ENCODE measurements around the gene NTN3. TPM values are rescaled to one million over a fixed set of nuclear protein-coding genes. Genes with fewer than 3 reads are reported as not detected.

The NTN3 gene
- total RNA-seq, 1 experiment from 2014 or later, result 0.12 TPM

DNA sequence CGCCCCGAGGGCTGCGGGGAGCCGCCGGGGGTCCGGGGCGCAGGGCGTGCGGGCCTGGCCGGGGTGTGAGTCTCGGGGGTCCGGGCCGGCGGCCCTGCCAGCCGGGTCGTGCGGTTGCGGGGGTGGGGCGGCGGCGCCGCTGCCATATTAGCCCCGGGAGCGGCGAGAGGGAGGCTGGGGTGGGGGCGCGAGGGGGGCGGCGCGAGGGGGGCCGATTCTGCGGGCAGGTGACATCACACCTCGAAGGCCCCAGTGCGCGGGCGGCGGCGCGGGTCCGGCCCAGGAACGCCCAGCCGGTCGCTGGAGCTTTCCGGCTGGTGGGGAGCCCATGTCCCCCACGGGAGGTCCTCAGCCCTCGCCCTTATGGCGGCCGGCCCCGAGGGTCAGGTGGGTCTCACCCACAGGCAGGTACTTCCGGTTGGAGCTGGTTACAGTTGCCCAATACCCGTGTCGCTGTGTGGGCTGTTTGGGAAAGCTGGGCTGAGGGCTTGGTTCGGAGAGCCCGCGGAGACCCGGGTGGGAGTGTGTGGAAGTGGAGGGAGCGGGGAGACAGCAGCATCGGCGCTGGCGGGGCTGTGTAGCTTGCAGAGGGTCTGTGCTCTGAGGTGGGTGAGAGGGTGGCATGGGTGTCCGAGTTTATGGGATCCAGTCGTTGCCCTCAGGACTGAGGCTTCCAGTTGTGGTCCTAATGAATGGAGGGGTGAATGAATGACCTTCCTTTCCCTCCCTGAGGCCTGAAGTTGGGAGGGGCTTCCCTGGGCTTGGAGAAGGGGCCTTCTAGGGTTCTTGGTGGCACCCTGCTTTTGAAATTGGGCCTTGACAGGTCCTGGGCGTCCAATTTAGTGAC is 43.5 kb downstream of the NTN3 start:
- no peak for DNase-seq (ENCODE audit: low spot score)

DNA sequence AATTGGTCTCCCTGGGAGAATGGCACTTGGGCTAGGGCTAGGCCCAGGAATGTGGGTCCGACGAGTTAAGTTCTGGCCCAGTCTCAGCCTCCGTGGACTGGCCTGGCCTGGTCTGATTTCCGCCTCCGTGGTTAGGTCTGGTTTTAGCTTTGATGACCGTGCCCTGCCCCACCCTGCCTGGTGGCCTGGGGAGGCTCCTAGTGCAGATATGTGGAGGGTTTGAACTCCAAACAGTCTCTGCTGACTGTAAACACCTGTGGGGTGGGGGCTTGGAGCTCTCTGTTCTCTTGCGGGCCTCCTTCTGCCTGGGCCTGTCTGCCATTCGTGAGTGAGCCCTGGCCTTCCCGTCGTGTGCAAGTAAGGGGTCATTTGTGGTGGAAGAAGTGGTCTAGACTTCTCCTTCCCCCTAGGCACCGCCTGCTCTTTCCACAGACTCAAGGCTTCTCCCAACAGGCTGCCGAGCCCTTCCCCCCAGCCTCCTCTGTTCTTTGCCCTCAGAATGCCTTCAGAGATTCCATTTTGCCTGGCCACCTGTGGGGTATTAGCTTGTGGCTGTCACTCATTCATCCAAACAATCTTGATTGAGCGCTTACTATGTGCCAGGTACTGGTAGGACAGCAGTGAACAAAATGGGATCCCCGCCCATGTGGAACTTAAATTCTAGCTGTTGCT is 44.2 kb downstream of the NTN3 start:
- DNase-seq (ENCODE audit: low spot score), result no peak

DNA sequence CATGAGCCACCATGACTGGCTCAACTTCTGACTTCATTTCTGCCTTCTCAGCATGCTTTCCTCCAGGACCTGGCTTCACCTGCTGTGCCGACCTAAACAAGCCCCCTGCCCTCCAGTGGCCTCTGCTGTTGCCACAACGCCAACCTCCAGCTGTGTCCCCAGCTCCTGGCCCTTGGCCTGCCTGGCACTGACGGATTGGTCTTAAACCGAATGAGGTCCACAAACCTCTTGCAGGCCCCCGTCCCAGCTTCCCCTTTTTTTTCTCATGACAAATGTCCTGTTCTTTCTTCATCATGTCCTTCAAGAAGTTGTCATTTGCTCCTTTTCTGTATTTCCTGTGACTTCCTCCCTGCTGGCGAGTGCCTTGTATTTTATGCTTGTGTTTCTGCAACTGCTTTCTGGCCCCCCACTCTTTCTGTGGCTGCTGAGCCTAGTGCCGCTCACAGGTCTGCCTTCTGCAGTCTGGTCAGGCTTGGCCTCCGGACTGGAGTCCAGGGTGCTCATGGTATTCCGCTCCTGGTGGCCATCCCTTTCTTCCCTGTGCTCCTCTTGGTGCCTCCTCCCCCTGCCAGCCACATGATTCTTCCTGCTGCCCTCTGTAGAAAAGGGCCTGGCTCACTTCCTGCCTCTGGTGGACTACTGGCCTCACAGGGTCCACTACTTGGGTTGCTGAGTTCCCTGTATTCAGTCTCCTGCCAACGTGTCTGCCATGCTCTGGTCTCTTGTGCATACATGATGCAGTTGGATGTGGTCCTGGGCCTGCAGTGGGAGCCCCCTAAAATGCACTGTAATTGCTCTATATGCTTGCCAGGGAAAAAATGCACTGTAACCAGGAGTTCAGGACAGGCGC is 45.5 kb downstream of the NTN3 start:
- no peak for DNase-seq (ENCODE audit: low spot score)

DNA sequence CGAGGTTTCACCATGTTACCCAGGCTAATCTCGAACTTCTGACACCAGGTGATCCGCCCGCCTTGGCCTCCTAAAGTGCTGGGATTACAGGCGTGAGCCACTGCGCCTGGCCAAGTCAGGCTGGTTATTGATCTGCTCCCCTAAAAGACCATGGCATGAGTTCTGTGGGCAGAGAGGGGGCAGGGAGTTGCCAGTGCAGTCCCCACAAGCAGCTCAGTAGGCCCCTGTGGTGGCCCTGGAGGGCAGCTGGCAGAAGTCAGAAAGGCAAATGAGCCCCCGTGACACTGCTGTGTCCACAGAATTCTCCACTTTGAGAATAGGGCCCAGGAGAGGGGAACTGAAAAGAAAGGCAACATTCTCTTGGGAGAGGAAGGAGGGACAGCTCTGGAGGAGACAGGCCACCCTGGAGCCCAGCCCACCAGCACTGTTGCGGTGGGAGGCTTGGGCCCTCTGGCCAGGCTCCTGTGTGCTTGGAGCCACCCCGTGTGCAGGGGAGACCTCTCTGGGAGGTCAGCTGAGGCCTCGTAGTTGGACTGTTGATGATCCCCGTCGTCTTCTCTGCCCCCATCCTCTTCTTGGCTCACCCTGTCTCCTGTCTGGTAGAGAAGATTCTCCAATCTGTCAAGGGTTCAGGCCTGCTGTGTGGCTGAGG is 47.0 kb downstream of the NTN3 start:
- DNase-seq (ENCODE audit: low spot score), result no peak

DNA sequence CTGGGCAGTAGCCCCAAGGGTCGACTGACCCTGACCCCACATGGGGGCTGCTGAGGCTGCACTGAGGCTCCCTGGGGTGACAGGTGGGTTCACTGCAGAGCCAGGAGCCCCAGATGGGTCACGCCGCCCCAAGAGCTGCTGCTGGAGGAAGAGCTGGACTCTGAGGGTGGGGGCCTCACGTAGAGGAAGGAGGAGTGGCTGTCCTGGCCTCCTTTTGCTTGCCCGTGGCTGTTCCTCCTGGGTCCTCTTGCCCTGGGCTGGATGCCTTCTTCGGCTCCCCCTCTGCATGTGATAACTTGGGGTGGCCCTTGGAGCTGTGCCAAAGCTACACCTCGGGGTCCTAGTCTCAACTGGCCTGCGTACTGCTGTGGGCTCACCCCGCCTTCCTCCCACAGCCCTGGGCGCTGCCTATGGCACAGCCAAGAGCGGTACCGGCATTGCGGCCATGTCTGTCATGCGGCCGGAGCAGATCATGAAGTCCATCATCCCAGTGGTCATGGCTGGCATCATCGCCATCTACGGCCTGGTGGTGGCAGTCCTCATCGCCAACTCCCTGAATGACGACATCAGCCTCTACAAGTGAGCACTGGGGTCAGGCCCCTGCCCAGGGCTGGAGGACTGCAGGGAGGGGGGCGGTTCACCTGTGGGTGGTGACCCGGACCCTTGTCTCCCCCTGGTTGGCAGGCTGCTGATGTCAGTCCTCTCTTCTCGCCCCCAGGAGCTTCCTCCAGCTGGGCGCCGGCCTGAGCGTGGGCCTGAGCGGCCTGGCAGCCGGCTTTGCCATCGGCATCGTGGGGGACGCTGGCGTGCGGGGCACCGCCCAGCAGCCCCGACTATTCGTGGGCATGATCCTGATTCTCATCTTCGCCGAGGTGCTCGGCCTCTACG is 48.0 kb downstream of the NTN3 start:
- DNase-seq (ENCODE audit: low spot score), result no peak

DNA sequence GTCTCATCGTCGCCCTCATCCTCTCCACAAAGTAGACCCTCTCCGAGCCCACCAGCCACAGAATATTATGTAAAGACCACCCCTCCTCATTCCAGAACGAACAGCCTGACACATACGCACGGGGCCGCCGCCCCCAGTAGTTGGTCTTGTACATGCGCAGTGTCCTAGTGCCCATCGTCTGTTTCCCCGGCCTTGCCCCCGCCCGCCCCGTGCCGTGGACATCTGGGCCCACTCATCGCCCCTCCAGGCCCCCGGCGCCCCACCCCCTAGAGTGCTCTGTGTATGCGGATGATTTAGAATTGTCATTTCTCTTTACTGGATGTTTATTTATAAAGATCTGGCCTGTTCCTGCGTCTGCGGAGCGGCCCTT is 48.6 kb downstream of the NTN3 start:
- DNase-seq (ENCODE audit: low spot score), result no peak

DNA sequence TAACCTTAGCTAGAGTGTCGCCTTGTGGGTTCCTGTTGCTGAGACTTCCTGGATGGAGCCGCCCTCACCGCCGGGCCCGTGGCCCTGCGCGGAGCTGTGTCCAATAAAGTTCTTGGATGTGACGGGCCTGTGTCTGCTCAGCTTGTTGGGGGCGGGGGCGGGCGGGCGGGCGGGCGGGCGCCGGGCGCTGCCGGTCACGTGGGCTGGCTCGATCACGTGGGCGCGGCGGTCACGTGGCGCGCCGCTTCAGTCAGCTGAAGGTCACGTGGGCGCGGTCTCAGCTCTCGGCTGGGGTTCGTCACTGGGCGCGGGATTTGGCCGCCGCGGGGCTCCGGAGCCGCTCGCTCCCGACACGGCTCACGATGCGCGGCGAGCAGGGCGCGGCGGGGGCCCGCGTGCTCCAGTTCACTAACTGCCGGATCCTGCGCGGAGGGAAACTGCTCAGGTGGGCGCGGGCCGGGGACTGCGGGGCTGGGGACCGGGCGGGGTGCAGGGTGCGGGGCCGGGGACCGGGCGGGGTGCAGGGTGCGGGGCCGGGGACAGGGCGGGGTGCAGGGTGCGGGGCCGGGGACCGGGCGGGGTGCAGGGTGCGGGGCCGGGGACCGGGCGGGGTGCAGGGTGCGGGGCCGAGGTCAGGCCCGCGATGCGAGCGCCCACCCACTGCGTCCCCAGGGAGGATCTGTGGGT is 49.1 kb downstream of the NTN3 start, which contains the start of gene AMDHD2:
TSS of gene AMDHD2 (plus strand) at position 275 of the 687 bp plus-strand sequence. CDS start at position 363, 88 bp downstream.
- DNase-seq (ENCODE audit: low spot score), result peak; percentile 79

DNA sequence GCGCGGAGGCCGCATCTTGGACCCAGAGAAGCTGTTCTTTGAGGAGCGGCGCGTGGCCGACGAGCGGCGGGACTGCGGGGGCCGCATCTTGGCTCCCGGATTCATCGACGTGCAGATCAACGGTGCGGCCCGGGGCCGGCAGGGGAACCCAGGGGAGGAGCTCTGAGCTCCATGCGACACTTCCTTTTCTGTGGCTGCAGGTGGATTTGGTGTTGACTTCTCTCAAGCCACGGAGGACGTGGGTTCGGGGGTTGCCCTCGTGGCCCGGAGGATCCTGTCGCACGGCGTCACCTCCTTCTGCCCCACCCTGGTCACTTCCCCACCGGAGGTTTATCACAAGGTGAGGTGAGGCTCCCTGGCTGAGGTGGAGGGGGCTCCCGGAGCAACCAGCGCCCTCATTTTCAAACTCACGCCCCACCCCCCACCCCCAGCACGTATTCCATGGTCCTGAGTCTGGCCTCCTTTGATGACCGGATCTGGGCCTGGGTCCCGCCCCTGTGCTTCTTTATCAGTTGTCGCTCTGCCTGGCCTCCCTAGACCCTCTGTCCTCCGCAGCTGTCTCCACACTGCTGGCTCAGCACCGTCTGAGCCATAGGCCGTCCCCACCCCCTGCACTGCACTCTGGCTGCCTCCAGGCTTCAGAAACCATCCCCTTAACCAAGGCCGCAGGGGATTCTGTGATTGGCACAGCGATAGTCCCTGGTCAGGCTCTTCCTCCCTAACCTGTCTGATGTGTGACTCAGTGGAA is 49.9 kb downstream of the NTN3 start:
- no peak for DNase-seq (ENCODE audit: low spot score)

Other genes starting within 250 kb of the NTN3 start
- 27.0 and 29.9 TPM in 2 replicates for gene E4F1, start 247.7 kb upstream of the NTN3 start, total RNA-seq (2014; rRNA removed; shearing (Covaris generic))
- 2.5 and 3.8 TPM in 2 replicates for gene DNASE1L2, start 234.9 kb upstream of the NTN3 start, total RNA-seq (2014; rRNA removed; shearing (Covaris generic))
- 50.6 and 73.8 TPM in 2 replicates for gene ECI1, start 219.7 kb upstream of the NTN3 start, total RNA-seq (2014; rRNA removed; shearing (Covaris generic))
- gene RNPS1, start 203.2 kb upstream of the NTN3 start, total RNA-seq (2014; rRNA removed; shearing (Covaris generic)), result 226 and 239 TPM in 2 replicates
- gene ABCA3, start 130.6 kb upstream of the NTN3 start, total RNA-seq (2014; rRNA removed; shearing (Covaris generic)), result 17.3 and 19.5 TPM in 2 replicates
- gene CCNF, start 41.9 kb upstream of the NTN3 start, total RNA-seq (2014; rRNA removed; shearing (Covaris generic)), result 52.0 and 54.5 TPM in 2 replicates
- 33.2 and 48.6 TPM in 2 replicates for gene TEDC2, start 11.2 kb upstream of the NTN3 start, total RNA-seq (2014; rRNA removed; shearing (Covaris generic))
- gene TBC1D24, start 3.8 kb downstream of the NTN3 start, total RNA-seq (2014; rRNA removed; shearing (Covaris generic)), result 8.6 and 18.0 TPM in 2 replicates
- 24.7 and 51.1 TPM in 2 replicates for gene ATP6V0C, start 42.7 kb downstream of the NTN3 start, total RNA-seq (2014; rRNA removed; shearing (Covaris generic))
- gene AMDHD2, start 49.1 kb downstream of the NTN3 start, total RNA-seq (2014; rRNA removed; shearing (Covaris generic)), result 71.3 and 76.8 TPM in 2 replicates
- gene CEMP1, start 60.1 kb downstream of the NTN3 start, total RNA-seq (2014; rRNA removed; shearing (Covaris generic)), result not detected in 2 replicates
- gene PDPK1, start 66.7 kb downstream of the NTN3 start, total RNA-seq (2014; rRNA removed; shearing (Covaris generic)), result 15.1 and 21.1 TPM in 2 replicates
- 62.4 and 70.6 TPM in 2 replicates for gene KCTD5, start 211.2 kb downstream of the NTN3 start, total RNA-seq (2014; rRNA removed; shearing (Covaris generic))
- 1.4 and 2.6 TPM in 2 replicates for gene PRSS27, start 248.9 kb downstream of the NTN3 start, total RNA-seq (2014; rRNA removed; shearing (Covaris generic))

All from A172 (cell line).